H1 (cell line): ENCODE results near the gene DNAAF5. TPM values are rescaled to one million over a fixed set of nuclear protein-coding genes. Genes with fewer than 3 reads are reported as not detected.

Experiments used
- CTCF ChIP-seq, 3 experiments: IDR thresholded peaks; 1 replicate in 2 of 3; 2 replicates in 1 of 3; pipeline versions ENCODE4 v1.5.1 to v1.6.1; 2011; ENCODE audit warnings: low read length in 3 of 3, mild to moderate bottlenecking in 3 of 3, inconsistent platforms in 2 of 3, low read depth in 1 of 3, moderate library complexity in 1 of 3; ENCODE audit not compliant: insufficient read depth in 1 of 3; ENCODE audit errors: control extremely low read depth in 1 of 3
- FOSL1 ChIP-seq: IDR thresholded peaks from 2 replicates; pipeline ENCODE4 v1.6.1; 2011; ENCODE audit warnings: mild to moderate bottlenecking, low read depth, low read length, moderate library complexity; ENCODE audit not compliant: insufficient read depth
- JUN ChIP-seq: IDR thresholded peaks from 2 replicates; pipeline ENCODE4 v1.6.1; 2011; ENCODE audit warnings: low read depth, mild to moderate bottlenecking, improper control_type of control experiment, low read length
- POLR2AphosphoS5 ChIP-seq: IDR thresholded peaks from 2 replicates; pipeline ENCODE4 v1.6.1; 2011; ENCODE audit warnings: low read depth, low read length
- RBBP5 ChIP-seq: IDR thresholded peaks from 2 replicates; pipeline ENCODE4 v1.7.1; 2012; ENCODE audit warnings: low read depth, mild to moderate bottlenecking, inconsistent platforms, low read length, moderate library complexity, borderline replicate concordance
- SUZ12 ChIP-seq: fragments of 200-600 bp; sonication (generic); IDR thresholded peaks from 2 replicates; pipeline ENCODE4 v1.6.1; 2012; ENCODE audit warnings: mild to moderate bottlenecking, inconsistent platforms, low read length, moderate library complexity, mixed read lengths
- polyA plus RNA-seq, 7 experiments: library from polyadenylated mRNA; depleted of rRNA in 3 of 7; stranded (reverse) in 5 of 7; unstranded in 2 of 7; fragments of >200 nt in 5 of 7; fragments of 200-250 nt in 2 of 7; gene quantifications; 1 replicate in 5 of 7; 2 replicates in 1 of 7; 4 replicates in 1 of 7; pipeline versions ENCODE4 v1.2.1 to v1.2.3, GENCODE V29; 2011 to 2013; ENCODE audit warnings: missing spikeins in 2 of 7, mixed read lengths in 2 of 7
- total RNA-seq: library from RNA; stranded (reverse); fragmentation: NEBNext Ultra II Directional; extraction: Animal tissue kit (Norgen Biotek cat#: 25700); gene quantifications from 2 replicates; pipeline ENCODE4 v1.2.1, GENCODE V29; 2021

DNAAF5 gene
- total and polyA plus RNA-seq, 2 of the 8 experiments (the other 6 are each of a cell fraction or from before 2014, with no cell fraction given), result 55.1 to 95.9 TPM

DNA sequence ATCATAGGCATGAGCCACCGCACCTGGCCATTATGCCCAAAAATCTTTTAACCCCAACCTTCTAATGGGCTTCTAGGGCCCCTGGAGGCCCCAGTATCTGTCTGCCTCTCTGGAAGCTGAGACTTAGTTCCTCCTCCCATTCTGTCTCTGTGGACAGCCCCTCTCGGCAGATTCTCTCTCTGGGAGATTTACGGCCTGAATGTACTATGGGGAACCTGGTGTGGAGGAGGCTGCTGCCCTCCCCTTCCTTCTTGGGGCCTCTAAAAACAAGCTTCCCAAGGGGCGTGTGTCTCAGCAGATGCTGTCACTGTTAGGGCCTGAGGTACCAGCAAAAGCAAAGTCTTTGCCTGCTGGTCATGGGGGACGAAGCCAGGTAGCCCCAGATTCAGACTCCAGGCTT, 36.4 kb downstream of the DNAAF5 start (continued):
- TF ChIP-seq JUN, result no peak
- TF ChIP-seq POLR2AphosphoS5, result no peak
- TF ChIP-seq RBBP5, result no peak
- TF ChIP-seq SUZ12, result no peak
- TF ChIP-seq FOSL1, result no peak
- no peak for TF ChIP-seq CTCF (IDR thresholded peaks at IDR 0.05; ENCODE audit: control extremely low read depth in 1 of 3, insufficient read depth in 1 of 3, low read depth in 1 of 3, low read length in 3 of 3)
